Subcutaneous abdominal adipose tissue (tissue), 5 donors: Measurements from ENCODE around the gene PEAK1.

ENCODE experiments used
- H3K27ac ChIP-seq: one replicate; pipeline ENCODE4 v1.7.0; 2013; ENCODE audit warnings: low read depth, mild to moderate bottlenecking, inconsistent platforms, low read length, moderate library complexity
- H3K27me3 ChIP-seq, 5 donors: one replicate each; pipeline ENCODE4 v1.7.0; 2013; ENCODE audit warnings: low read length in 5 of 5, inconsistent platforms in 1 of 5; ENCODE audit not compliant: control insufficient read depth in 5 of 5, insufficient read depth in 4 of 5
- H3K36me3 ChIP-seq, 5 donors: one replicate each; pipeline ENCODE4 v1.7.0; 2013; ENCODE audit warnings: low read length in 5 of 5; ENCODE audit not compliant: control insufficient read depth in 5 of 5, insufficient read depth in 5 of 5
- H3K4me1 ChIP-seq, 5 donors: one replicate each; pipeline ENCODE4 v1.7.0; 2013; ENCODE audit warnings: low read length in 5 of 5, mild to moderate bottlenecking in 3 of 5, moderate library complexity in 1 of 5; ENCODE audit not compliant: control insufficient read depth in 5 of 5, insufficient read depth in 5 of 5
- H3K4me3 ChIP-seq, 5 donors: one replicate each; pipeline ENCODE4 v1.7.0; 2013; ENCODE audit warnings: low read length in 5 of 5, low read depth in 1 of 5
- H3K9ac ChIP-seq, 5 donors: one replicate each; pipeline ENCODE4 v1.7.0; 2013; ENCODE audit warnings: low read length in 5 of 5, mild to moderate bottlenecking in 4 of 5, moderate library complexity in 3 of 5
- H3K9me3 ChIP-seq, 5 donors: one replicate each; pipeline ENCODE4 v1.7.0; 2013; ENCODE audit warnings: low read length in 5 of 5; ENCODE audit not compliant: control insufficient read depth in 5 of 5
- donor health status: healthy.
- donor health status: healthy.
- donor health status: healthy.
- donor health status: healthy.
- donor health status: healthy.

The PEAK1 gene

DNA sequence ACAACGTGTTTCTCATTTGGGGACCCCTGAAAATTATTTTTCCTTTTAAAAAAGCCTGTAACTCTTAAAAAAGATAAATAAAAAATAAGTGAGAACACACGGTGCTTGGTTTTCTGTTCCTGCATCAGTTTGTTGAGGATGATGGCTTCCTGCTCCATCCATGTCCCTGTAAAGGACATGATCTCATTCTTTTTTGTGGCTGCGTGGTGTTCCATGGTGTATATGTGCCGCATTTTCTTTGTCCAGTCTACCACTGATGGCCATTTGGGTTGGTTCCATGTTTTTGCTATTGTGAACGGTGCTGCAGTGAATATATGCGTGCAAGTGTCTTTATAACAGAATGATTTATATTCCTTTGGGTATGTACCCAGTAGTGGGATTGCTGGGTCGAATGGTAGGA lies 351.3 kb downstream of the PEAK1 start:
- Histone ChIP-seq H3K9me3 (no peaks in the 10 kb centered on the region), H3K27ac (peak overlapping the region; percentile 99), H3K27me3 (no peaks in the 10 kb centered on the region), H3K4me1 (peaks cover 5 to 64% (median 59%) of the 10 kb centered on the region in 5 donors), H3K36me3 (no peaks in the 10 kb centered on the region), H3K4me3 (no peak overlapping the region), H3K9ac (peak overlapping the region in 2 of 5 donors; percentile 53 to 82)

GRCh38 chr15:77067691-77068367 lies 352.1 kb downstream of the PEAK1 start:
- Histone ChIP-seq H3K4me3 (peak overlapping the region in 1 of 5 donors; percentile 16), H3K27me3 (no peaks in the 10 kb centered on the region), H3K27ac (peak overlapping the region; percentile 99), H3K9ac (peak overlapping the region in 3 of 5 donors; percentile 11 to 53 (median 15)), H3K36me3 (no peaks in the 10 kb centered on the region), H3K9me3 (no peaks in the 10 kb centered on the region), H3K4me1 (peaks cover 5 to 72% (median 67%) of the 10 kb centered on the region in 5 donors)

- Histone ChIP-seq H3K4me3 (no peak overlapping the region), H3K36me3 (no peaks in the 10 kb centered on the region), H3K27ac (peak overlapping the region; percentile 99)
Measured at GRCh38 chr15:77066971-77067690, 352.8 kb downstream of the PEAK1 start.

DNA sequence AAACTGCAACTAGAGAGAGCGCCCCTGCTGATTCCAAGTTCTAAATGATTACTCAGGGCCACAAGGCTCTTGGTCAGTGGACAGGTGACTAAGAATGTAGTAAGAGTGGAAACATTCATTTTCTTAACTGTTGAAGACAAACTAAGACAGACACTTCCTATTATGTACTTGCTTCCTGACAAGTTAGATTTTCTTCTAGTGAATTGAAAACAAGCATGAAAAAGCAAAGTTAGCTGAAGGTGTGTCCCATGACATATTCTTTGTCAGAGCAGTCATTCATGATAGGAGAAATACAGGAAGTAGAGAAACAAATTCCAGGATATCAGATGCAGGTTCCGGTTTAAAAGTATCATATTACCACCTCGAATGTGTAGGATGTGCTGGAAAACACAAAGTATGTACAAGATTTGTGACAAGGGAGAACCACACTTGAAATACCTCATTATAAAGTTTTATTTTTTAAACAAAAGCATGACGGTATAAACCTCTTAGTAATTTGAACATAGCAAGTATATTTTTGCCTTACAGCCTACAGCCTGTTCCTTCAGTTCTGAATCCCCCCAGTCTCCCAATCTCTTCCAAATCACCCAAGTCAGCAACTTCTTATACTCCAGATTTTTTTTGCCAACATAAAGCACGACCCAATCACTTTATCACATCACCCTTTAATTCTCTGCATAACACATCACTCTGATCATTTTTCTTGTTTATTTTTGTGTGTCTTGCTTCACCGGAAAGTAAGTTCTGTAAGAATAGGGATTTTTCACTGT lies 355.2 kb downstream of the PEAK1 start:
- peak overlapping the region; percentile 99 for H3K27ac ChIP-seq
- H3K27me3 ChIP-seq = no peaks in the 10 kb centered on the region
- no peaks in the 10 kb centered on the region for H3K36me3 ChIP-seq
- peak overlapping the region in 2 of 5 donors; percentile 11 to 79 for H3K9ac ChIP-seq
- peaks cover 6 to 89% (median 85%) of the 10 kb centered on the region in 5 donors for H3K4me1 ChIP-seq
- no peak overlapping the region for H3K4me3 ChIP-seq
- no peaks in the 10 kb centered on the region for H3K9me3 ChIP-seq

More at GRCh38 chr15:77066971-77067690, 352.8 kb downstream of the PEAK1 start:
- Histone ChIP-seq H3K9me3 (no peaks in the 10 kb centered on the region), H3K27me3 (no peaks in the 10 kb centered on the region), H3K4me1 (peaks cover 5 to 79% (median 74%) of the 10 kb centered on the region in 5 donors), H3K9ac (peak overlapping the region in 2 of 5 donors; percentile 15 to 32)

- H3K9ac ChIP-seq = peak overlapping the region in 2 of 5 donors; percentile 11 to 79
- H3K36me3 ChIP-seq = no peaks in the 10 kb centered on the region
- no peaks in the 10 kb centered on the region for H3K27me3 ChIP-seq
- H3K27ac ChIP-seq = peak overlapping the region; percentile 99
- peaks cover 5 to 89% (median 83%) of the 10 kb centered on the region in 5 donors for H3K4me1 ChIP-seq
- no peaks in the 10 kb centered on the region for H3K9me3 ChIP-seq
- H3K4me3 ChIP-seq = no peak overlapping the region
Measured at GRCh38 chr15:77064063-77064462, 355.8 kb downstream of the PEAK1 start.

DNA sequence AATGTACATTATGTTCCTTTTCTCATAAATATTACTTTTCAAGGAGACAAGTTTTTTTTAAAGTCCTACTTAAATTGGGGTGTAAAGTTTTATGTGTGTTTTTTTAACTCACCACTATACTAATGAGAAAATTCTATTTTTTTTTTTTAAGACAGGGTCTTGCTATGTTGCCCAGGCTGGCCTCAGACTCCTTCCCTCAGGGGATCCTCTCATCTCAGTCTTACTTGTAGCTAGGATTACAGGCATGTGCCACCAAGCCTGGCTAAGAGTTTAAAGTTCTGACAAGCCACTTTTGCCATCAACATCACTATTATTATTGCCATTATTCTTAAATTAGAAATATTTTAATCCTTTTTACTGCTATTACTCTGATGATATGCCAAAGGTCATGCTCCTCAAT lies 356.7 kb downstream of the PEAK1 start:
- Histone ChIP-seq H3K9me3 (no peaks in the 10 kb centered on the region), H3K4me3 (no peak overlapping the region), H3K27me3 (no peaks in the 10 kb centered on the region), H3K9ac (peak overlapping the region in 2 of 5 donors; percentile 45 to 79), H3K4me1 (peaks cover 5 to 88% (median 80%) of the 10 kb centered on the region in 5 donors), H3K27ac (peak overlapping the region; percentile 99), H3K36me3 (no peaks in the 10 kb centered on the region)

- Histone ChIP-seq H3K4me1 (peaks cover 5 to 83% (median 67%) of the 10 kb centered on the region in 5 donors), H3K27ac (peak overlapping the region; percentile 99), H3K9ac (peak overlapping the region in 3 of 5 donors; percentile 2 to 85 (median 35)), H3K4me3 (peak overlapping the region in 1 of 5 donors; percentile 22), H3K9me3 (no peaks in the 10 kb centered on the region), H3K36me3 (peaks cover 0 to under 1% (median 0%) of the 10 kb centered on the region in 5 donors), H3K27me3 (no peaks in the 10 kb centered on the region)
Measured at GRCh38 chr15:77060546-77060945, 359.4 kb downstream of the PEAK1 start.

DNA sequence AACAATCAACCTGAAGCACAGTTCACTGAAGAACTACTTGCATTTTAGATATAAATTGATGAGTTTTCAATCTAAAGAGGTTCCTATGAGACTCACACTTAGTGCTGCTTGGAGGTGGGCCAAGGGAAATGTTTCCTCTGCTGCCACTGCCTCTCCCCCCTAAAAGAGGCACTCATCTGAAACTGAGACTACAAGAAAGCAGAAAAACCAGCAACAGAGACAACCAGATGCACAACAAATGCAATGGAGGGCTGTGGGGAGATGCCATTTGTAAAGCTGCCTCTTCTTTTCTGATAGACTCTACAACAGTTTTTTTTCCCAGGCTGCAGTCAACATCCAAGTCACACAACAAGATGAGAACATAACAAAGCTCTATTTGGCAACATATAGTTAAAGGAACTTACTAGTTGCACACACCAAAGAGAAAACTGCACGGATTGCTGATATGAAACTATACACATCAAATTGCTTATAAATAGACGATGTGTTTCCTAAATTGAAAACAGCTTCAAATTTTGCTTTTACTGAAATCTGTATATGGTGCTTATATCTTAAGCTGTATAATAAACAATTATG lies 360.0 kb downstream of the PEAK1 start:
- H3K9ac ChIP-seq = peak overlapping the region in 3 of 5 donors; percentile 2 to 51 (median 35)
- H3K27me3 ChIP-seq = no peaks in the 10 kb centered on the region
- H3K27ac ChIP-seq = peak overlapping the region; percentile 99
- no peaks in the 10 kb centered on the region for H3K9me3 ChIP-seq
- peak overlapping the region in 3 of 5 donors; percentile 7 to 22 (median 12) for H3K4me3 ChIP-seq
- H3K36me3 ChIP-seq = peaks cover 0 to 3% (median 0%) of the 10 kb centered on the region in 5 donors
- peaks cover 5 to 81% (median 64%) of the 10 kb centered on the region in 5 donors for H3K4me1 ChIP-seq

DNA sequence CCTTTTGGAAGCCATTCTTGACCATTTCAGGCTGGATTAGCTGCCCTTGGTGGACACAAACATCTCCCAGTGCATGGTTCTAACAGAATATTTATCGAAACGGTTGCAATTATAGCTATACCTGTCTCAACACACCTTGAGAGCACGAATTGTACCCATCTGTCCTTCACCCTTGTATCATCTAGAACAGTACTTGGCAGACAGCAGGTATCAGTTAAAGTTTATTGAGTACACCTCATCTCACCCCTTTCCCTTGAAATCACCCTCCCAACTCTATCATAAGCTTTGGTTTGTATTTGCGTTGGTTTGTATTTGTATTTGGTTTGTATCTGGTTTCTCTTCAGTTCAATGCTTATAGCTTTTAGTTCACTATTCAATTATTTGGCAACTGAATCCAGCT lies 361.4 kb downstream of the PEAK1 start:
- Histone ChIP-seq H3K9me3 (no peaks in the 10 kb centered on the region), H3K4me3 (no peak overlapping the region), H3K36me3 (peaks cover 3 to 7% (median 6%) of the 10 kb centered on the region in 5 donors), H3K4me1 (peaks cover 5 to 70% (median 51%) of the 10 kb centered on the region in 5 donors), H3K27ac (peak overlapping the region; percentile 48), H3K9ac (no peak overlapping the region), H3K27me3 (no peaks in the 10 kb centered on the region)
